ENCODE results near the gene PLAU.

DNA sequence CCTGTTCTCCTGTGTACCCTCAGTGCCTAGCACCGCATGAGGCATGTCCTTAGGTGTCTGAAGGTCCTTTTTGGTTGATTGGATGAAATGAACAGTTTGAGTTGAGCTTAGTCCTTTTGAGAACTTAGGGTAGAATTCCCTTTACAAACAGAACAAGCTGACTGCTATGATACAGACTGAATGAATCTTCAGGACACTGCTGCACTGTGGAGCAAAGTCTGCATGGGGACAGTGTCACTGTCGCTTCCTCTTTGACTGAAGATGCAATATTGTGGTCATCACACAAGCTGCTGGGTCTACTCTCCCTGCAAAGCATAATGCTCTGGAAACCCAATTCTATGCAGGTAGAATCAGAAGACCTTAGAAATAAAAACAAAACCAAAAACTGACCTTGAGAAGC is 8.6 kb upstream of the PLAU start:
- TF ChIP-seq LEF1 (IDR thresholded peaks at IDR 0.05; ENCODE audit: borderline replicate concordance) (no peak), TARDBP (IDR thresholded peaks at IDR 0.05) (no peak), BHLHE40 (IDR thresholded peaks at IDR 0.05; ENCODE audit: borderline replicate concordance) (no peak), SP1 (IDR thresholded peaks at IDR 0.05) (no peak), FOXM1 (IDR thresholded peaks at IDR 0.05; ENCODE audit: borderline replicate concordance) (no peak), ZNF384 (IDR thresholded peaks at IDR 0.05) (no peak), ELF4 (IDR thresholded peaks at IDR 0.05) (no peak), FOXK2 (IDR thresholded peaks at IDR 0.05) (no peak), PKNOX1 (IDR thresholded peaks at IDR 0.05) (no peak), FOXA1 (IDR thresholded peaks at IDR 0.05) (no peak), SUZ12 (IDR thresholded peaks at IDR 0.05) (no peak), ARNT (IDR thresholded peaks at IDR 0.05) (no peak), CTBP1 (IDR thresholded peaks at IDR 0.05; ENCODE audit: borderline replicate concordance) (no peak)

Measured in HEK293T (cell line).